GM19238 (cell line): ENCODE results near the gene CASP2.

ENCODE experiments used
- DNase-seq: peaks from one replicate; pipeline ENCODE4 v3.0.0; 2011; ENCODE audit warnings: low spot score; ENCODE audit not compliant: insufficient read length

The CASP2 gene

DNA sequence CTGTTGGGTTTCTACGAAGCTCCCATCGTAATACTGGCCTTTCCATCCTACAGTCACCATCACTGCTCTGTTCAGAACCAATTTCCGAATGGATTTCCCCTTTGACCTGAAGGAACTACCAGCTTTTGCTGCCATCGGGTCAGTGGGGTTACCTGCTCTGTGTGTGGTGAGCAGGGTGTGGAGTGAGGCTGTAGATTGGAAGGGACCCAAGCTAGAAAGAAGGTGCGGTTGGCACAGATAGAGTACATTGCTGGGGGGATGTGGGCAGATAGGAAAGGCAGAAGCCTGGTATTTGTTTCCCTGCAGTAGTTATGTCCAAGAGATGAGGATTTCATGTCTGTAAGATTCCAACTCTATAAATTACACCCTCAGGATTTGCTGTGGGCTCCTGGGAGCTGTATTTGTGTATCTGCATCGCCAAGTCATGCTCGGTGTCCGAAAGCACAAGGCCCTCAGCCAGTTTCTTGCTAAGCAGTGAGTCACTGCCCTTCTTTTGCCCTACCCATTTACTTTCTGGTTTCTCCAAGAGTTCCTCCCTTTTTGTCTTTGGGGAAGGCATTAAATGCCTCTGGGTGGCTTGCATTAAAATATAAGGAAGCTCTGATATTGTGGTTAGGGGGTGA is 43.1 kb downstream of the CASP2 start:
- DNase-seq = no peak

DNA sequence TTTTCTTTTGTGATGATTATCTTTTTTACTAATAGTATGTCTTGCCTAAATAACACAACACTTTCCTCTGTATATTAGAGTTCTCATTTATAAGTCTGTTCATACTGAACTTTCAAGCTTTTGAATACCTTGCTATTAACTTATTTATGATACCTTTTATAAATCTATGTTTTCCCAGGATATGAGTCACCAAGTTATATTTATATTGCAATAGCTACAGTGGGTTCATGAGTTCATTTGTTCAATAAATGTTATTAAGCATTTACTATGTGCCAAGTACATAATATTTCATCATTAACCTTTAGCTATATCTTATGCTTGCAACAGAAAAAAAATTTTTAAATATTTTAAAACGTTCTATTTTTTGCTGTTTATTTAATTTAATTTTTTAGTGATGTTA is 46.1 kb downstream of the CASP2 start:
- DNase-seq = no peak

DNA sequence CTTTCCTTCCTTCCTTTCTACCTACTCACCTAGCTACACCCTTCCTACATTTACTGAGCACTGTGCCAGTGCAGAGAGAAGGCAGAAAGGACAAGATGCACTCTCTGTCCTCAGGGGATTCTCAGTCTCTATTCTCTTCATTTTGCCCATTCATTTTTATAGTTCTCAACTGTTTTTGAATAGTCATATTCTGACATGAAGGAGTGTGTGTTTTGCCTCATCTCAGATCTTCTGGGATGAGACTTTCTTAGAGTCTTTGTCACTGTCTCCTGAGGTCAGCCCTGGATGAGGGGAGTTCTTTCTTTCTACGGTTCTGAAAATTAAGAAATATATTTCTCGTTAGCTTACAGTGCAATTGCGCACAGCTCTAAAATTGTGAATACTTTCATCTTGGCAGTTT is 49.1 kb downstream of the CASP2 start:
- DNase-seq = no peak

DNA sequence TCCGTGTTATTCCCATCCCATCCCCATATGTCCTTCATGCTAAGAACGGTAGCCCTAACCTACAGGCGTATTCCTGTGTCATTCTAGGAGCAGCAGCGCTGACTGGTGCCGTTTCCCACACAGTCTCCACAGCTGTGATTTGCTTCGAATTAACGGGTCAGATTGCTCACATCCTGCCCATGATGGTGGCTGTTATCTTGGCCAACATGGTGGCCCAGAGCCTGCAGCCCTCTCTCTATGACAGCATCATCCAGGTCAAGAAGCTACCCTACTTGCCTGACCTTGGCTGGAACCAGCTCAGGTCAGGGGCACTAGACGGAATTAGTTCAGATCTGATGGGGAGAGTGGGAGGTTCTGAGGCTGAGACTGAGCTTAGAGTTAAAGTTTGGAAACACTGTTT is 53.7 kb downstream of the CASP2 start:
- no peak for DNase-seq

DNA sequence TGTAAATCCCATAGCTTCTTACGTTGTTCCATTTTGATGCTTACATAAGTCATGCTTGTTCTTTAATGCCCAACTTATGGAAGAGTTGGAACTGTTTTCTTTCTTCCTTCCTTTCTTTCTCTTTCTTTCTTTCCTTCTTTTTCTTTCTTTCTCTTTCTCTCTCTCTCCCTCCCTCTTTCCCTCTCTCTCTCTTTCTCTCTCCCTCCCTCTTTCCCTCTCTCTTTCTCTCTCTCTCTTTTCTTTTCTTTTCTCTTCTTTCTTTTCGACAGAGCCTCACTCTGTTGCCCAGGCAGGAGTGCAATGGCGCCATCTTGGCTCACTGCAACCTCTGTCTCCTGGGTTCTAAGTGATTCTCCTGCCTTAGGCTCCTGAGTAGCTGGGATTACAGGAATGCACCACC is 55.4 kb downstream of the CASP2 start:
- DNase-seq = no peak

DNA sequence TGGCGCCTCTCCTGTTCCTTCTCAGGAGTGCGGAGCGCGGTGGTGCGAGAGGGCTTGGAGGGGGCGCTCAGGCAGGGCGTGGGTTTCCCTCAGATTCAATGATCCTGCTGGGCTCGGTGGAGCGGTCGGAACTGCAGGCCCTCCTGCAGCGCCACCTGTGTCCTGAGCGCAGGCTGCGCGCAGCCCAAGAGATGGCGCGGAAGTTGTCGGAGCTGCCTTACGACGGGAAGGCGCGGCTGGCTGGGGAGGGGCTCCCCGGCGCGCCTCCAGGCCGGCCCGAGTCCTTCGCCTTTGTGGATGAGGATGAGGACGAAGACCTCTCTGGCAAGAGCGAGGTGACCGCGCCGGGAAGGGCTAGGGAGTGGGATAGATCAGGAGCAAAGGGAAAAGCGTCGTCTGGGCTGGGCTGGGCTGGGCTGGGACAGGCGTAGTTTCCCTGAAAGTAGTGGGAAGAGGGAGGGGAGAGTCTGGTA is 57.3 kb downstream of the CASP2 start:
- DNase-seq = no peak

DNA sequence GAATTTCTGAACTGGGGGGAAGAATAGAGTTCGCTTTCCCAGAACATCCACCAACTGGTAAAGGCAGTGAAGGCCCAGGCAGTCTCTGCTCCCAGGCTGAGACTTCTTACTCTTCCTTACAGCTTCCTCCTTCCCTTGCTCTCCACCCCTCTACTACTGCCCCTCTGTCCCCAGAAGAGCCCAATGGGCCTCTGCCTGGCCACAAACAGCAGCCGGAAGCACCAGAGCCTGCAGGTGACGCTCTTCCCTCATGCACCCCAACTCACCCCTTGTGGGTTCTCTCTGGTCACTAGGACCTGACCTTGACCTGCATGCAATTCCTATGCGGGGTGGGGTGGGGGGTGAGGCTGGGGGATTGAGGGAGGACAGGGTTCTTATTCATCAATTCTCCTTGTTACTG is 57.9 kb downstream of the CASP2 start:
- DNase-seq = no peak

DNA sequence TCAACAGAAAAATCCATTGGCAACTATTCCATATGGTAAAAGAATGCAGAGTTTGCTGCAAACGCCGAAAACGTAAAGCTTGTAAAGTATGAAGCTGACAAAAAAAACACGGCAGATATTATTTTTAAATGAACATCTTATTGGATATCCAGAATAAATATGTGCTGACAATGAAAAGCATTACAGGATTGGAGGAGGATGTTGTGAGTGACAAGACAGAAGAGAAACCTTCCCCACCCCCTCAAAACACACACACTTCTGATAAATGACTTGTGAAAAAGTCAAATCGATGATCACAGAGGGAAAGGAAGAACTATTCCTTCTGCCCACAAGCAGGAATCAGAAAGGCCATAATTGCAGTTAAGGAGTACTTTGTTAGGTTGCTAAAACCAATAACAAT is 59.8 kb downstream of the CASP2 start:
- DNase-seq = no peak

DNA sequence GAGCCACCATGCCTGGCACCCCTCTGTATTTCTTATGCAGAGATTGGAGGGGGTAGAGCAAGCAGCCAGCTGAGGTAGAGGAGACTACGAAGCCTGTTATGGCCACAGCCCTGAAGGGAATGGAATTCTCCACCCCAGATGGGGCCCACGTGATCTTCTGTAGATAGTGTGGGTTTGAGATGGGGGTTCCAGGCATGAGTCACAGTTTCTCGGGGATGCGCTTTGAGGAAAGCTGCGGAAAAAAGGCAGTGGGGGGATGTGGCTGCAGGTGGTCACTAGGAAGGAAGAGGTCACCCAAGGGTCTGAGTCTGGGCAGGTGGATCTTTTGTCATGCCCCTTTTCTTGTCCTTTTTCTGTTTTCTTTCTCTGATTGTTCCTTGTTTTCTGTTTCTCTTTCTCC is 62.9 kb downstream of the CASP2 start:
- DNase-seq = no peak

DNA sequence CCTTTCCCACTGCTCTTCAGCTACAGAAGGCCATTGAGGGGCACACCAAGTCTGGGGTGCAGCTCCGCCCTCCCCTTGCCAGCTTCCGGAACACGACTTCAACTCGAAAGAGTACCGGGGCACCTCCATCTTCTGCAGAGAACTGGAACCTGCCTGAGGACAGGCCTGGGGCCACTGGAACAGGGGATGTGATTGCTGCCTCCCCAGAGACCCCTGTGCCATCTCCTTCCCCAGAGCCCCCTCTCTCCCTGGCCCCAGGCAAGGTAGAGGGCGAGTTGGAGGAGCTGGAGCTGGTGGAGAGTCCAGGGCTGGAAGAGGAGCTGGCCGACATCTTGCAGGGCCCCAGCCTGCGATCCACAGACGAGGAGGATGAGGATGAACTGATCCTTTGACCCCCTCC is 63.4 kb downstream of the CASP2 start:
- DNase-seq = no peak

DNA sequence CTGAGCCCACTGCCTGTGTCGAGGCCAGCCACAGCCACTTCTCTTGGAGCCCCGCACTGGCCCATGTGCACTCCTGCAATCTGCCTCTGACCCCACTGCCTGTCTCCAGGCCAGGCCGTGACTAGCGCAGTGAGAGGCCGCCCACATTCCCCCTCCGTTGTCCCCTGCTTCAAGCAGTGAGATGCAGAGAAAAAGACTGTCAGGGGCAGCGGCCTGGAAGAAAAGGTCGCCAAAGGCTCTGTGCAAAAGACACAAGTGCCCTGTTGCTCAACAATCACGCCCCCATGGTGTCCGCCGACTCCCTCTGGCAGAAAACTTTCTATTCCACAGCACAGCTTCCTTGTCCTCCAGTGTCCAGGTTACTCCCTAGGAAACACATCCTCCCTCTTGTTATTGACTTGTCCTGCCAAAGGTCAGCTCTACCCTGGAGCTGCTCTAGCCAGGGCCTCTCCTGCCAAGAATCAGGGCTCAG is 64.4 kb downstream of the CASP2 start:
- DNase-seq = no peak

DNA sequence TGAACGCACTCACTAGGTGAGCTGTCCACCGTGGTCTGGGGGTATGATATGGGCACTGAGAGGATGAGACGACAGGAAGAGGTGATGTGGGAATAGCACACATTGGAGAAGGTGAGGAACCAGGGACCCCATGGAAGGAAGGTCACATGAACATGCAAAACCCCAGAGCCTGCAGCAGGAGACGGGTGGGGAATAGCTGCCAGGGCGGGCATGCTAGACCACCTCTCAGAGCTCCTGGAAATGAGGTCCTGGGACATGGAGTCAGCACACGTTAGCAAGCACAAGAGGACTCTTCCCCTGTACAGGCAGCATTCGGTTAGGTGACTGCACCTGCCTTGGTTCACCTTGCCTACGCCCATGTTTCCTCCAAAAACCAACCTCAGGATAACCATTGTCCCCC is 66.2 kb downstream of the CASP2 start:
- DNase-seq = no peak

DNA sequence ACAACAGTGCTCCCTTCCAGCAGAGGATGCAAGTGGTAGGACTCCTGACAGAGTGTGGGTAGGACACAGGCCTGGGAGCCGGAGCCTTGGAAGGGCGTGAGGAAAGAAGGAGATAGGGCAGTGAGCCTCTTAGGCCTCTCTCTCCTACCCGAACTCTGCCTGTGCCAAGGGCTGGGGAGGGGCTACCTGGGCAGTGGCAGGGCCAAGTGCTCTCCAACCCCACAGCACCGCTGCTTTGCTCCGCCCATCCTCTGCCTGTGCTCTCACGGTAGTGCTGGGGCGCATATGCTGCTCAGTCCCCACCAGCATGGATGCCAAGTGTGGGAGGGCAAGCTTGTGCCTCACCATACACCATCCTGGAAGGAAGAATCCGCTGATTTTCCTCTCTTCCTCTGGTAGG is 66.8 kb downstream of the CASP2 start:
- DNase-seq = no peak

DNA sequence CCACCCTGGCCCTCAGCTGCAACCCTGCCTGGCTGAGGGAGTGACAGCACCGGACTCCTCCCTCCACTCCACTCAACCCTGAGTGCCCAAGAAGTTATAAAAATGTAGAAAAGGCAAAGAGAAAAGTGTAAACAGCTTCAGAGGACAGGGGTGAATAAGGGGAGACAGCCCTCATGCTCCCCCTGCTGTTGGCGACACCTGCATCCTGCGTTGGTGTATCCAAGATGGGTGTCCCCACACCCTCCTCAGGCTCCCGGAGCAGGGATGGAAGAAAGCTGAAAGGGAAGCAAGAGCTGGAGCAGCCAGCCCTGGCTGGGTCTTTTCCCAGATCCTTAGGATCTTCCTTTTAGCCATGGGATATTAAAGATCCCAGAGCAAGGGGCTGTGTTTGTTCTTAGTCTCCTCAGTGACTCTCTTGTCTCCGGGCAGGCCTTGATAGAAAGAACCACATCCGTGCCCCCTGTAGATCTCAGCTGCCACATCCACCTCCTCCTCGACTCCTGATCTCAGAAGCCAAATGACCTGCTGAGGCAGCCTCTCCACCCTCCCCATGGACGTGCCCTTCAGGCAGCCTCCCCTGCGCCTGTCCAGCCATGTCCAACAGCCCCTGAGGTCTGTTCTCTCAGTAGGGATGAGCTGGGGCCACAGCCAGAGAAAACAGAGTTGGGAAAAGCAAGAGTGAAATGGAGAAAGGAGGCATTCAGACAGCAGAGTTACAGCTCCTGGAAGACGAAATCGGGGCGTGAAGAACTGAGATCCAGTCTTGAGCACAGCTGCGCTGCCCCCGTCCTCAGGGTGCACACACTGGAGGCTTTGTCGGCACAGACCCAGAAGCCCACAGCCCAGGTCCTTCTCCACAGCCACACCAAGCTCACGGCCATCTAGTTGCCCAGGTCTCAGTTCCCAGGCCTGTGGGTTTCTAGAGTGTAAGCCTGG is 67.6 kb downstream of the CASP2 start:
- DNase-seq = no peak

DNA sequence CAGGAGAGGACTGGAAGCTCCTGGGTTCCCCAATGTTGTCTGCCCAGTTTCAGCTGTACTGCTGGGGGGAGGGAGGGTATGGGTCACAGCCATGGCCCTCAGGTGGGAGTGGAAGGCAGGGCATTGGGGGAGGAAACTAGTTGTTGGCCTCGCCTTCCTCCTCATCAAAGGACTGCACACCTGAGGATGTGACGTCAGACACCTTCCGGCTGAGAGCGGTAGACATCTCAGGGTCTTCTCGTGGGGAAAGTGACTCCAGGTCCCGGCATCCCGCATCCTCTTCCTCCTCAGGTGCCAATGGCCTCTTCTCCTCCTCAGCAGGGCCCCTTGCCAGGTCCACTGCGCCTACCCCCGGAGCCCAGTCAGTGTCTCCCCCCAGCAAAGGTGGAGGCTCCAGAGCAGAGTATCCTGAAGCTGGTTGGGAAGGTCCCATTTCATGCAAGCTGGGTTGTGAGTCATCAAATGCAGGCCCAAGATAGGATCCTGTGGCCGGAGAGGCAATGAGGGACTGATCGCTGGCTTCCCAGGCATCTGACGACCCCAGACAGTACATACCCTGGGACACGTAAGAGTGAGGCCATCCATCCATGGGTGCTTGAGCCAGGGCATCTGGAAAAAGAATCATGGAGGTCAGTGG is 68.4 kb downstream of the CASP2 start:
- DNase-seq = no peak
